Measurements from ENCODE around the gene P2RY1. TPM values are rescaled to one million over a fixed set of nuclear protein-coding genes. Genes with fewer than 3 reads are reported as not detected.

P2RY1 gene
- polyA plus RNA-seq, 12 donors = 4.2 to 10.5 (median 8.5) TPM; not detected in 1

GRCh38 chr3:152885076-152885475 lies 50.1 kb downstream of the P2RY1 start:
- DNase-seq = no peak
